Measurements from ENCODE around the gene TMEM170A.
A peak's percentile ranks its signal among the peaks of the same experiment; 100 is the strongest.

Gene TMEM170A

GRCh38 chr16:75420987-75421819 lies 43.3 kb downstream of the TMEM170A start:
- in situ Hi-C loops (cut with MboI; ENCODE audit: low pct_unique_long_range_greater_than_20kb, low sequenced_read_pairs) = no loop called here
- DNase-seq = peak; percentile 59

GRCh38 chr16:75416904-75417565 lies 47.5 kb downstream of the TMEM170A start:
- no peak for DNase-seq
- in situ Hi-C loops (cut with MboI; ENCODE audit: low pct_unique_long_range_greater_than_20kb, low sequenced_read_pairs) = no loop called here

- in situ Hi-C loops (cut with MboI; ENCODE audit: low pct_unique_long_range_greater_than_20kb, low sequenced_read_pairs) = no loop called here
- no peak for DNase-seq
Observed at GRCh38 chr16:75415169-75415905, 49.2 kb downstream of the TMEM170A start.

GRCh38 chr16:75413951-75414350 lies 50.5 kb downstream of the TMEM170A start:
- in situ Hi-C loops (cut with MboI; ENCODE audit: low pct_unique_long_range_greater_than_20kb, low sequenced_read_pairs) = no loop called here
- DNase-seq = no peak

GRCh38 chr16:75406943-75407342 lies 57.5 kb downstream of the TMEM170A start:
- DNase-seq = no peak
- in situ Hi-C loops (cut with MboI; ENCODE audit: low pct_unique_long_range_greater_than_20kb, low sequenced_read_pairs) = no loop called here

GRCh38 chr16:75402821-75403475 lies 61.5 kb downstream of the TMEM170A start:
- in situ Hi-C loops (cut with MboI; ENCODE audit: low pct_unique_long_range_greater_than_20kb, low sequenced_read_pairs) = no loop called here
- DNase-seq = peak; percentile 62

- no peak for DNase-seq
- in situ Hi-C loops (cut with MboI; ENCODE audit: low pct_unique_long_range_greater_than_20kb, low sequenced_read_pairs) = no loop called here
Observed at GRCh38 chr16:75402159-75402820, 62.2 kb downstream of the TMEM170A start.

GRCh38 chr16:75401691-75402090 lies 62.8 kb downstream of the TMEM170A start:
- DNase-seq = no peak
- in situ Hi-C loops (cut with MboI; ENCODE audit: low pct_unique_long_range_greater_than_20kb, low sequenced_read_pairs) = no loop called here

GRCh38 chr16:75398333-75398732 lies 66.2 kb downstream of the TMEM170A start:
- in situ Hi-C loops (cut with MboI; ENCODE audit: low pct_unique_long_range_greater_than_20kb, low sequenced_read_pairs) = no loop called here
- DNase-seq = no peak

- in situ Hi-C loops (cut with MboI; ENCODE audit: low pct_unique_long_range_greater_than_20kb, low sequenced_read_pairs) = no loop called here
- no peak for DNase-seq
Observed at GRCh38 chr16:75394941-75395340, 69.5 kb downstream of the TMEM170A start.
